T-cell (primary cell): ENCODE measurements around the gene KMT2B. TPM values are rescaled to one million over a fixed set of nuclear protein-coding genes. Genes with fewer than 3 reads are reported as not detected.
A peak's percentile ranks its signal among the peaks of the same experiment; 100 is the strongest.

ENCODE experiments used
- ATAC-seq, 4 experiments: fragments of 200-7000 bp in 3 of 4; fragments of 150-1000 bp in 1 of 4; cut with Tn5 transposase; replicated peaks in 1 of 4; 1 replicate in 3 of 4; 2 replicates in 1 of 4; pipeline ENCODE4 v1.10.0; 2021; ENCODE audit warnings: moderate library complexity in 3 of 4, mild to moderate bottlenecking in 2 of 4, moderate number of reproducible peaks in 1 of 4
- CTCF ChIA-PET, 2 donors: fragments of 300-600 bp; sonication (Branson Sonifier 250); formaldehyde crosslinking; loops; one replicate each; lab custom pipeline; 2022; ENCODE audit warnings: antibody characterized with exemption in 2 of 2; lab: Charles Lee
- POLR2A ChIA-PET, 2 donors: fragments of 300-600 bp; sonication (Branson Sonifier 250); formaldehyde crosslinking; loops; one replicate each; lab custom pipeline; 2022; ENCODE audit warnings: antibody characterized with exemption in 2 of 2; lab: Charles Lee
- DNase-seq, 35 experiments: peaks; one replicate each; pipeline versions ENCODE4 v3.0.0 to v3.0.0-alpha.2; 2013 to 2023
- H3K27ac ChIP-seq: one replicate; pipeline ENCODE4 v1.5.1; 2013; ENCODE audit warnings: low read length
- H3K27me3 ChIP-seq, 2 experiments: replicated peaks in 1 of 2; 1 replicate in 1 of 2; 2 replicates in 1 of 2; pipeline versions ENCODE4 v1.6.1 to v1.7.0; 2013; ENCODE audit warnings: low read length in 1 of 2, mixed read lengths in 1 of 2; ENCODE audit not compliant: control insufficient read depth in 2 of 2, insufficient read depth in 2 of 2; ENCODE audit errors: extremely low read depth in 1 of 2
- H3K36me3 ChIP-seq, 2 donors: 1 replicate in 1 of 2; 2 replicates in 1 of 2; pipeline versions ENCODE4 v1.6.1 to v1.7.0; 2013; ENCODE audit warnings: low read length in 1 of 2; ENCODE audit not compliant: control insufficient read depth in 2 of 2, insufficient read depth in 1 of 2; ENCODE audit errors: extremely low read depth in 1 of 2
- H3K4me1 ChIP-seq, 2 experiments: 1 replicate in 1 of 2; 2 replicates in 1 of 2; pipeline versions ENCODE4 v1.6.1 to v1.7.0; 2013; ENCODE audit warnings: low read length in 2 of 2, mixed read lengths in 1 of 2; ENCODE audit not compliant: insufficient read depth in 2 of 2, control insufficient read depth in 1 of 2; ENCODE audit errors: extremely low read depth in 1 of 2
- H3K4me3 ChIP-seq, 2 donors: 1 replicate in 1 of 2; 2 replicates in 1 of 2; pipeline versions ENCODE4 v1.5.1 to v1.7.0; 2013; ENCODE audit warnings: mild to moderate bottlenecking in 2 of 2, low read length in 1 of 2, moderate library complexity in 1 of 2; ENCODE audit not compliant: control insufficient read depth in 1 of 2; ENCODE audit errors: extremely low read depth in 1 of 2
- H3K9me3 ChIP-seq: 2 replicates; pipeline ENCODE4 v1.7.0; 2013
- H3K27ac Mint-ChIP-seq, 2 donors: one replicate each; pipeline ENCODE4 v1.8.0; 2020 to 2021; ENCODE audit warnings: mild to moderate bottlenecking in 2 of 2, mixed read lengths in 2 of 2
- H3K27me3 Mint-ChIP-seq, 2 donors: one replicate each; pipeline ENCODE4 v1.8.0; 2021 to 2022; ENCODE audit warnings: mixed read lengths in 2 of 2
- H3K36me3 Mint-ChIP-seq: one replicate; pipeline ENCODE4 v1.8.0; 2021; ENCODE audit warnings: mixed read lengths
- H3K4me1 Mint-ChIP-seq, 3 donors: one replicate each; pipeline ENCODE4 v1.8.0; 2020 to 2022; ENCODE audit warnings: mixed read lengths in 3 of 3, mild to moderate bottlenecking in 1 of 3
- H3K4me3 Mint-ChIP-seq, 3 donors: one replicate each; pipeline ENCODE4 v1.8.0; 2020 to 2022; ENCODE audit warnings: mild to moderate bottlenecking in 3 of 3, mixed read lengths in 3 of 3, moderate library complexity in 3 of 3
- H3K9me3 Mint-ChIP-seq, 3 donors: one replicate each; pipeline ENCODE4 v1.8.0; 2020 to 2022; ENCODE audit warnings: mixed read lengths in 3 of 3
- WGBS: methylation state at CpG from one replicate; pipeline ENCODE4 v1.1.5; 2013; ENCODE audit warnings: missing lambda C conversion rate; ENCODE audit not compliant: insufficient coverage; 5-methylcytosine and 5-hydroxymethylcytosine counted together
- total RNA-seq, 35 experiments: library from RNA in 6 of 35; stranded (reverse) in 6 of 35; fragments of 120-200 nt in 1 of 35; gene quantifications; one replicate each; pipeline versions ENCODE4 v1.2.1 to v1.2.4 and lab custom pipeline; 2013 to 2026

The KMT2B gene
- total RNA-seq, 5 donors from 2014 or later (not counting 1 experiment from before 2014, with no cell fraction given) = 76.4 to 107 (median 92.5) TPM

- H3K9me3 Mint-ChIP-seq = no peaks in the 10 kb centered on the region
- CTCF ChIA-PET = no interaction called here
- DNase-seq (no peak), ATAC-seq (no peak)
- POLR2A ChIA-PET = no interaction called here
- peak overlapping the region in 1 of 2 donors; percentile 39 for H3K27ac Mint-ChIP-seq
- peaks cover 26% of the 10 kb centered on the region for H3K36me3 Mint-ChIP-seq
- 89% methylated on average over 1 of the region's 2 CpGs for WGBS
- peaks cover 48 to 64% (median 60%) of the 10 kb centered on the region in 3 donors for H3K4me1 Mint-ChIP-seq
- peaks cover 12 to 49% of the 10 kb centered on the region in 2 donors for H3K36me3 ChIP-seq
- peak overlapping the region in 2 of 3 donors; percentile 70 to 87 for H3K4me3 Mint-ChIP-seq
- no peak overlapping the region for H3K4me3 ChIP-seq
- peaks cover 10 to 61% of the 10 kb centered on the region in 2 experiments for H3K4me1 ChIP-seq
- H3K27ac ChIP-seq = no peak overlapping the region
- H3K27me3 Mint-ChIP-seq = no peaks in the 10 kb centered on the region
- no peaks in the 10 kb centered on the region for H3K9me3 ChIP-seq
- H3K27me3 ChIP-seq = no peaks in the 10 kb centered on the region
These were observed 21.1 kb downstream of the KMT2B start for GRCh38 chr19:35738887-35739229.

GRCh38 chr19:35739275-35740107 lies 21.7 kb downstream of the KMT2B start:
- DNase-seq = no peak
- Histone ChIP-seq H3K4me3 (peak overlapping the region; percentile 68 to 82), H3K27ac (peak overlapping the region; percentile 6), H3K27me3 (no peaks in the 10 kb centered on the region), H3K4me1 (peaks cover 14 to 68% of the 10 kb centered on the region in 2 experiments), H3K9me3 (no peaks in the 10 kb centered on the region), H3K36me3 (peaks cover 12 to 43% of the 10 kb centered on the region in 2 donors)
- ChIA-PET CTCF (no interaction called here), POLR2A (no interaction called here)
- Mint-ChIP-seq H3K36me3 (peaks cover 19% of the 10 kb centered on the region), H3K27ac (peak overlapping the region in 1 of 2 donors; percentile 39), H3K27me3 (no peaks in the 10 kb centered on the region), H3K4me1 (peaks cover 49 to 64% (median 61%) of the 10 kb centered on the region in 3 donors), H3K4me3 (peak overlapping the region; percentile 70 to 97 (median 87)), H3K9me3 (no peaks in the 10 kb centered on the region)
- 92% methylated on average over 16 of the region's 29 CpGs for WGBS
- ATAC-seq = no peak

- 0% methylated on average over 11 of the region's 16 CpGs for WGBS
- Histone ChIP-seq H3K4me1 (peaks cover 14 to 71% of the 10 kb centered on the region in 2 experiments), H3K9me3 (no peaks in the 10 kb centered on the region), H3K36me3 (peaks cover 10 to 37% of the 10 kb centered on the region in 2 donors), H3K27ac (peak overlapping the region; percentile 6), H3K4me3 (peak overlapping the region; percentile 68 to 82), H3K27me3 (no peaks in the 10 kb centered on the region)
- no peaks in the 10 kb centered on the region for H3K9me3 Mint-ChIP-seq
- CTCF ChIA-PET = no interaction called here
- H3K4me3 Mint-ChIP-seq = peak overlapping the region; percentile 87 to 97 (median 92)
- POLR2A ChIA-PET = no interaction called here
- ATAC-seq = peak; percentile 3 to 10 (median 6)
- peak overlapping the region in 1 of 2 donors; percentile 93 for H3K27ac Mint-ChIP-seq
- H3K27me3 Mint-ChIP-seq = no peaks in the 10 kb centered on the region
- DNase-seq = no peak
- peaks cover 15% of the 10 kb centered on the region for H3K36me3 Mint-ChIP-seq
- H3K4me1 Mint-ChIP-seq = peaks cover 50 to 64% (median 60%) of the 10 kb centered on the region in 3 donors
These were observed 22.3 kb downstream of the KMT2B start for GRCh38 chr19:35740108-35740422.

DNA sequence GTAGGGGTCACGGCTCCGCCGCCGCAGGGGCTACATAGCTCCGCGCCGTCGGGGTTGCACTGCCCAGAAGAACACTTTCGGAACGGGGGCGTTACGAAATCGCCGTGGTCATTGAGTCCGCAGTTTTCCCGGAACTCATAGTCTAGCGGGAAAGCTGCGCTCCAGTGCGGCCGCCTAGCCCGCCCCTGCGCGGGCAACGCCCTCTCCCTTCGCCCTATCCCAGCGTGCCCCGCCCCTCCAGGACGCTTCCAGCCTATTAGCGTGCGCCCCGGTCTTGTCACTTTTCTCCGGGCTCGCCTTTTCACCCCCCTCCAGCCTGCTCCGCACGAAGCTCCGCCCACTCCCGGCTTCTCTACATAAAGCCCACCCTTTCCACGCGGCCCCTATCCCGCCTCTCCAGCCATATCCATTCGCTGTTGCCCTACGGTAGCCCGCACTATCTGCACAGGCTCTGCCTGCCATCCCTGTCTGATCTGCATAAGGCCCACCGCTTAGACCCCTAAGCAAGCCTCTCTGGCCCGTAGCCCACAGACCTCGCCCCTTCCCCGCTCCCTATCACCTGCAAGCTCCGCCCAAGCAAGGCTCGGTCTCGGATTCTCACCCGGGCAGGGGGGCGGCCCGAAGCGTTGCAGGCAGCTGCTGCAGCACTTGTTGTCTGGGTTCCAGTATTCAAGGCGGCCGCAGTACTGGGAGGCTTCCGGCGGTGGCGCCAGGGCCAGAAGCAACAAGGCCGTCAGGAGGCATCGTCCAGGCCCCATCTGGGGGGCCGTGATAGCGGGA lies 22.8 kb downstream of the KMT2B start:
- peak overlapping the region; percentile 87 to 97 (median 92) for H3K4me3 Mint-ChIP-seq
- H3K36me3 ChIP-seq = peaks cover 6 to 31% of the 10 kb centered on the region in 2 donors
- ATAC-seq = peak; percentile 66 to 71 (median 66)
- no peaks in the 10 kb centered on the region for H3K9me3 Mint-ChIP-seq
- no peaks in the 10 kb centered on the region for H3K9me3 ChIP-seq
- H3K27ac ChIP-seq = peak overlapping the region; percentile 87
- peaks cover 14 to 72% of the 10 kb centered on the region in 2 experiments for H3K4me1 ChIP-seq
- ChIA-PET CTCF (interaction anchor here in 1 of 2 donors (0.6 to 1.0 kb wide), 3 partner anchors 9 to 262 kb away, joined by 3 to 4 read pairs (median 3); no protein-coding TSS in a partner anchor), POLR2A (interaction anchor here in 1 of 2 donors (0.8 kb wide), 1 partner anchor 10 kb away, joined by 3 read pairs; no protein-coding TSS in a partner anchor)
- H3K4me3 ChIP-seq = peak overlapping the region; percentile 68 to 82
- peaks cover 52 to 66% (median 64%) of the 10 kb centered on the region in 3 donors for H3K4me1 Mint-ChIP-seq
- peak overlapping the region; percentile 93 to 94 for H3K27ac Mint-ChIP-seq
- no peaks in the 10 kb centered on the region for H3K27me3 Mint-ChIP-seq
- no peaks in the 10 kb centered on the region for H3K27me3 ChIP-seq
- under 1% methylated on average over 61 of the region's 63 CpGs for WGBS
- DNase-seq = peak; percentile 85 to 98 (median 94)
- peaks cover 15% of the 10 kb centered on the region for H3K36me3 Mint-ChIP-seq

GRCh38 chr19:35741203-35741515 lies 23.4 kb downstream of the KMT2B start:
- H3K36me3 Mint-ChIP-seq = peaks cover 14% of the 10 kb centered on the region
- DNase-seq (no peak), ATAC-seq (no peak)
- H3K27ac Mint-ChIP-seq = peak overlapping the region; percentile 93 to 94
- WGBS = 0% methylated on average over 2 of the region's 12 CpGs
- POLR2A ChIA-PET = interaction anchor here in 1 of 2 donors (0.8 kb wide), 1 partner anchor 10 kb away, joined by 3 read pairs; no protein-coding TSS in a partner anchor
- peaks cover 17 to 78% of the 10 kb centered on the region in 2 experiments for H3K4me1 ChIP-seq
- CTCF ChIA-PET = interaction anchor here in 1 of 2 donors (0.6 to 1.0 kb wide), 2 partner anchors 8 to 236 kb away, joined by 3 to 4 read pairs; no protein-coding TSS in a partner anchor
- H3K4me1 Mint-ChIP-seq = peaks cover 57 to 71% (median 70%) of the 10 kb centered on the region in 3 donors
- H3K9me3 ChIP-seq = no peaks in the 10 kb centered on the region
- H3K9me3 Mint-ChIP-seq = no peaks in the 10 kb centered on the region
- H3K36me3 ChIP-seq = peaks cover 6 to 30% of the 10 kb centered on the region in 2 donors
- no peaks in the 10 kb centered on the region for H3K27me3 Mint-ChIP-seq
- no peaks in the 10 kb centered on the region for H3K27me3 ChIP-seq
- H3K27ac ChIP-seq = peak overlapping the region; percentile 87
- peak overlapping the region; percentile 87 to 97 (median 92) for H3K4me3 Mint-ChIP-seq
- H3K4me3 ChIP-seq = peak overlapping the region; percentile 68 to 82
